GM19324 (cell line): ENCODE data around the gene RGS9BP.
"Not testable (repeated sequence)": the region's sequence is repeated elsewhere in the genome, so short reads cannot be mapped to it uniquely, and the experiment has no call there.

Source experiments
- ATAC-seq: cut with Tn5 transposase; IDR thresholded peaks from one replicate; pipeline ENCODE4 v1.9.1; 2021; ENCODE audit warnings: mild to moderate bottlenecking, moderate library complexity; ENCODE audit not compliant: unreplicated experiment, low FRiP score

RGS9BP gene

DNA sequence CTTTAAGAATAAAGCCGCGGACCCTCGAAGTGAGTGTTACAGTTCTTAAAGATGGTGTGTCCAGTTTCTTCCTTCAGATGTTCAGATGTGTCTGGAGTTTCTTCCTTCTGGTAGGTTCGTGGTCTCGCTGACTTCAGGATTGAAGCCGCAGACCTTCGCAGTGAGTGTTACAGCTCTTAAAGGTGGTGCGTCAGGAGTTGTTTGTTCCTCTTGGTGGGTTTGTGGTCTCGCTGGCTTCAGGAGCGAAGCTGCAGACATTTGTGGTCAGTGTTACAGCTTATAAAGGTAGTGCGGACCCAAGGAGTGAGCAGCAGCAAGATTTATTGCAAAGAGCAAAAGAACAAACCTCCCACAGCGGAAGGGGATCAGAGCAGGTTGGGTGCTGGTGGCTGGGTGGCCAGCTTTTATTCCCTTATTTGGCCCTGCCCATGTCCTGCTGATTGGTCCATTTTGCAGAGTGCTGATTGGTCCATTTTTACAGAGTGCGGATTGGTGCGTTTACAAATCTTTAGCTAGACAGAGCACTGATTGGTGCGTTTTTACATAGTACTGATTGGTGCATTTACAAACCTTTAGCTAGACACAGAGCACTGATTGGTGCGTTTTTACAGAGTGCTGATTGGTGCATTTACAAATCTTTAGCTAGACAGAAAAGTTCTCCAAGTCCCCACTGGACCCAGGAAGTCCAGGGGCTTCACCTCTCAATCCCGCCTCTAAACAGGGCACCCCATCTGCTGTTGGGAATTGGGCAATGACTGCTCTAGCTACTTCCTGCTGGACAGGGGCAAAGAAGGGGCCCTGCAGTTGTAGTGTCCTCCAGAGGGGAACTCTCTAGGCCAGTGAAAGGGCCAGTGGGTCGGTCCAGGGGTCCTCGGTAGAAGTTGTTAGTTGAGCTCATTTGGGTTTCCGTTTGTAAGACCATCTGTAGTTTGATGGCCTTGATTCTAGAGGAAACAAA, 17.8 kb downstream of the RGS9BP start:
- not testable (repeated sequence) for ATAC-seq

DNA sequence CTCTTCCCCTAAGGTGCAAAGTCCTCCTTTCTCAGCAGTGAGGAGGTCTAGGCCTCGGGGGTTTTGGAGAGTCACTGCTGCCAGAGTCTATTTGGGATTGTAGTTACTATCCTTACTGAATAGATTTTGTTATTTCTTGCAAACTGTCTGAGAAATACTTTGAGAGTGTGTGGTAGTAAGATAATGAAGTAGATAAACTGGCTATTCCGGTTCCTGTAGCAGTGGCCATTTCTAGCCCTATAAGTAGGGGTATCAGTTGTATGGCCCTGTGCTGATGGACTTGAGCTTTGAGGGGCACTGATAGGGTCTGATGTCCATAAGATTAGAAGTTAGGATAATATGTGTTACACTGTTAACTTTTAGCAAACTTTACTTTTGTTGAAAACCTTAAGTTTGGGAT, 18.7 kb downstream of the RGS9BP start:
- not testable (repeated sequence) for ATAC-seq

DNA sequence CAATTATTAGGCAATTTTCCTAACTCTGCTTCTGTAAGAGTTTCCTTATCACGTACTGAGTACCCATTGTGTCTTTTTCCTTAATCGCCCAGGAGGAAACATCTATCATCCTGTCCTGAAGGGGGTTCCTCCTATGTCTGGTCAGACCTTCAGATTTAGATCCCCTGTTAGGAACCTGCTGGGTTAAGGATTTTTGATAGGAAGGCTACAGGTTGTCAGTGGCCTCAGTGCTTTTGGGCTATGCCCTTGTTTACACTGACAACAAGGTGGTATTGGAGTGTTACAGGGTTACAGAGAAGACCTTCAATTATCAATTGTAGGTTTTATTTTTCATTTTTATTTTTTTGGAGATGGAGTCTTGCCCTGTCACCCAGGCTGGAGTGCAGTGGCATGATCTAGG, 19.2 kb downstream of the RGS9BP start:
- ATAC-seq = not testable (repeated sequence)

DNA sequence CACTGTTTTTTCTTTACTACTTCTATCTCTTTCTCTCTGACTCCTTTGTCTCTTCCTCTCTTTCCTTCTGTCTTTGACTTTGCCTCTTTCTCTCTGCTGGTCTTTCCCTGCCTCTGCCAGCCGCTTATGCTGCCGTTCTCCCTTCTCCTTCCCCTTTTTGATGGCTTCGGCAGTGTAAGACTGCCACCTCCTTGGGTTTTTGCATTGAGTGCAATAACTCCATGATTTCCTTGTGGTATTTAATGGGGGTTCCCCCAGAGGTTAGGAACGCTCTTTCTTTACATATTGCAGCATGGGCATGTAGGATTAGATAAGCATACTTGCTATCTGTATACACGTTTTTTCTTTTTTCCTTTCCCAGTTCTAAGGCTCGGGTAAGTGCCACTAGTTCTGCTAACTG, 19.9 kb downstream of the RGS9BP start:
- ATAC-seq = not testable (repeated sequence)

DNA sequence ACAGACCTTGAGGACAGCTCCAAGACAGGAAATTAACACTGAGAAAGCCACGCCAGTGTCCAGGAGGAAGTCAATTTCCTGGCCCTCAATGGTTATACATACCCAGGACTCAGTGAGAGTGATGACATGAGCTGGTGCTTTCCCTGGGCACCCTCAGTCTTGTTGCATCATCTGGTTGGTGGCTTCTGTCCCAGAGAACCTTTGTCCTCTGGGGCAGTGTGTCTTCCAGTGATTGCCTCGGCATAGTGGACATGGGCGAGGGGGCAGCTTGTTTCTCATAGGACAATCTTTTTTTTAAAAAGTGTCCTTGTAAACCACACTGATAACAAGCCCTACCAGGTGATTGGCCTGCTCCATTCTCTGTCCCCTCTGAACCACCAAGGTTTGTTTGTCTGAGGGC, 21.1 kb downstream of the RGS9BP start:
- ATAC-seq = not testable (repeated sequence)

DNA sequence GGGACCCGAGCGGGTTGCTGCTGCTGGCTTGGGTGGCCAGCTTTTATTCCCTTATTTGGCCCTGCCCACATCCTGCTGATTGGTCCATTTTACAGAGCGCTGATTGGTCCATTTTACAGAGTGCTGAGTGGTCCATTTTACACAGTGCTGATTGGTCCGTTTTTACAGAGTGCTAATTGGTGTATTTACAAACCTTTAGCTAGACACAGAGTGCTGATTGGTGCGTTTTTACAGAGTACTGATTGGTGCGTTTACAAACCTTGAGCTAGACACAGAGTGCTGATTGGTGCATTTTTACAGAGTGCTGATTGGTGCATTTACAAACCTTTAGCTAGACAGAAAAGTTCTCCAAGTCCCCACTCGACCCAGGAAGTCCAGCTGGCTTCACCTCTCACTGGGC, 24.5 kb downstream of the RGS9BP start:
- ATAC-seq = not testable (repeated sequence)

DNA sequence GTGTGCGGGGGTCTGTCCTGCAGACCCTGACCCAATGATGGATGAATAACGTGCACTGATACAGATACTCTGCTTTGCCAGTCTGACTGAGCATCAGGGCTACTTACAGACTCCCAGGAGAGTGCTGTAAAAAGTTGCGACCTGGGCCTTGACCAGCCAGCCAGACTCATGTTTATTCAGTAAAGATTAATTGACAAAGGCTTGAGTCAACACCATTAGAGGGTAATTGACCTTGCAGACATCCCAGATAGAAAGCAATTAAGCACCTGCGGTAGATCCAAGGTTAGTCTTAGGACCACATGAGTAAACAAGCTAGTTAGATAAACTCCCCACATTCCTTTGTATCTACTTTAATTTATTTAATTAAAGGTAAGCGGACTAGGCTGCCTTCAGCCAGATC, 26.4 kb downstream of the RGS9BP start:
- ATAC-seq = no peak

DNA sequence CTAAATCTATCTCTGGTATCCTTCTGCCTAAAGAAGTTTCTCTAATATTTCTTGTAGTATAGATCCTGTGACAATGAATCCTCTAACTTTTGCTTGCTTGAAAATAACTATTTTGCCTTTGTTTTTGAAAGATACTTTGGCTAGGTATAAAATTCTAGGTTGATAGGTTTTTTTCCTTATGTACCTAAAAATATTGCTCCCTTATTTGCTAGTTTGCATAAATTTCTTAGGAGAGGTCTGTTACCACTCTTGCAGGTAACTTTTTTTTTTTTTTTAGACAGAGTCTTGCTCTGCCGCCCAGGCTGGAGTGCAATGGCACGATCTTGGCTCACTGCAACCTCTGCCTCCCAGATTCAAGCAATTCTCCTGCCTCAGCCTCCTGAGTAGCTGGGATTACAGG, 28.4 kb downstream of the RGS9BP start:
- ATAC-seq = not testable (repeated sequence)

DNA sequence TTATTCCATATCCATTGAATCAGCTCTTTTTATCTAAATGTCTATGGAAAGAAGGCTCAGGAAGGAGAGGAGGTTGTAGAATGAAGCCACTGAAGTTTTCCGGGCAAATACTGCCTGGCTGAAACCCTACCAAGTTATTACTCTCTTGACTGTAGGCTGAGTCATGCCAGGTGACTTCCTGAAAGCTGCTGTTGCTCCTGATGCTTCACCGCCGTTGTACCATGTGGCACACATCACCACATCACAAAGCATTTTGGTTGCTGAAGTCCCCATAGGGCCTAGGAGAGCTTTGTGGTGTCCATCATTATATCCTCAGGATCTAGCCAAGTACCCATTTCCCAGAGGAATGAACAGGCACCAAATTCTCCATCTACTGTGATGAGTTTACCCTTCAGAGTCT, 32.8 kb downstream of the RGS9BP start:
- no peak for ATAC-seq

DNA sequence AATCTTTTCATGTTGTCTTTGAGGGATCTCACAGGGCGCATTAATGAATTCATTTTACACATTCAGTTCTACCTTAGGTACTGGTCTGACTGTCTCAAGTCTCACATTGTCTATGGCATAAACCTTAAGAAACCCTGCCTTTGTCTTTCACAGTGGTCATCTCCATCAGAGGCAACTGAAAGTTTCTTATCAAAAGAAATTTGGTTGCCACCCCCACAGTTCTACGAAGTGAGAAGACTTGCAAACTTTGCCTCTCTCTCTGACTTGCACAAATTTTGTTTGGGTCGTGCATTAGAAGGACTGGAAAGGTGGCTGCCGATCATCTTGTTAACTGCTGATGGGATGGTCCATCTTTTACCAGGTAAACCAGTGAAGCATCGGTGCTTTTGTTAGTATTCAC, 33.4 kb downstream of the RGS9BP start:
- no peak for ATAC-seq

DNA sequence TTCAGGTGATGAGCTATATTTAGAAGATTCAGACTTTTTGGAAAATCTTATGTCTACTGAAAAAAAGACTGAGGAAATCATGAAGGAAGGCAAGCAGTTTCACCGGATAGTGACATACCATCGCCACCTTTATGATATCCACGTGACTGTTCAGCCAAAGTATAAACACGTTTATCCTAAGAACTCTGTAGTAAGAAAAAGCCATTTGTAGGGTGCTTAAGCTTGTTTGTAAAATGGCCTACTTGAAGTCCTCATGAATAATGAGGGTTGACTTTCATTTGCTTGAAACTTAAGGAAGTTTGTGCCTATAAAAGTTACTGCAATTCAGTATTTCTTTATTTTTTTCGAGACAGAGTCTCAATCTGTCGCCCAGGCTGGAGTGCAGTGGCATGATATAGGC, 36.1 kb downstream of the RGS9BP start:
- no peak for ATAC-seq

DNA sequence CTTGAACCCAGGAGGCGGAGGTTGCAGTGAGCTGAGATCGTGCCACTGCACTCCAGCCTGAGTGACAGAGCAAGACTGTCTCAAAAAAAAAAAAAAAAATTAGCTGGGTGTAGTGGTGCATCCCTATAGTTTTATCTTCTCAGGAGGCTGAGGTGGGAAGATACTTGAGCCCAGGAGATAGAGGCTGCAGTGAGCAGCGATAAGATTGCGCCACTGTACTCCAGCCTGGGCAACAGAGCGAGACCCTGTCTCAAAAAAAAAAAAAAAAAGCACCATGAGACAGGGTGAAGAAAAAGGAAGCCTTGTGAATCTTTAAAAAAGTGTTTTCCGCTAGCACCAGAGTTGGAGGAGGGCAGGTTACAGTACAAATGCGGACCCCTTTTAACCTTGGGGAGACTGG, 40.6 kb downstream of the RGS9BP start:
- ATAC-seq = not testable (repeated sequence)

DNA sequence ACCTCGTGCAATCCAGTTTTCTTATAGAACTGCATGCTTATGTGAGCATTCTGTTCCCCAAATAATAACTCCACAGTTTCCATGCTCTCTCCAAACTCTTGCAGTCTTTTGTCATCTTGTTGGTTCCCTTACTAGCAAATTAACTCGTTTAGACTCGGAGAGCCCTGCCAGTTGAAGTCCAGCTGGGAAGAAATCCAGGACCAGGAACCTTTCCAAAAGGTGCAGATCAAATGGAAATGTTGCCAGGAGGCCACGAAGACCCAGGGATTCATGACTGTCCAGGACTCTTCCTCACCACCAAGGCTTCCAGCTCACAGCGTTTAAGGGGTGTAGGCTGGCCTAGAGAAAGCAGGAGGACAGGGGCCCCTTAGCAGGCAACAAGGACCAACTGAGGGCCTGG, 41.8 kb downstream of the RGS9BP start:
- no peak for ATAC-seq

DNA sequence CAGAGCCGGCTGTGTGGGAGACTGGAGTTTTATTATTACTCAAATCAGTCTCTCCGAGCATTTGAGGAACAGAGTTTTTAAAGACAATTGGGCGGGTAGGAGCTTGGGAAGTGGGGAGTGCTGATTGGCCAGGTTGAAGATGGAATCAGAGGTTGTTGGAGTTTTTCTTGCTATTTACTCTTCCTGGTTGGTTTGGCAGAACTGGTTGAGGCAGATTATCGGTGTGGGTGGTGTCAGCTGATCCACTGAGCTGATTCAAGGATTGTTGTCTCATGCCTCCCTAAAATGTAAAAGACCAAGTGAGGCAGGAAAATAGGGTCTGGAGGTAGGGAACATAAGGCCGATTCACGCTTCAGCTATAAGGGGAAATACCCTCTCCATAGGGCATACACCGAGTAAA, 42.6 kb downstream of the RGS9BP start:
- no peak for ATAC-seq

DNA sequence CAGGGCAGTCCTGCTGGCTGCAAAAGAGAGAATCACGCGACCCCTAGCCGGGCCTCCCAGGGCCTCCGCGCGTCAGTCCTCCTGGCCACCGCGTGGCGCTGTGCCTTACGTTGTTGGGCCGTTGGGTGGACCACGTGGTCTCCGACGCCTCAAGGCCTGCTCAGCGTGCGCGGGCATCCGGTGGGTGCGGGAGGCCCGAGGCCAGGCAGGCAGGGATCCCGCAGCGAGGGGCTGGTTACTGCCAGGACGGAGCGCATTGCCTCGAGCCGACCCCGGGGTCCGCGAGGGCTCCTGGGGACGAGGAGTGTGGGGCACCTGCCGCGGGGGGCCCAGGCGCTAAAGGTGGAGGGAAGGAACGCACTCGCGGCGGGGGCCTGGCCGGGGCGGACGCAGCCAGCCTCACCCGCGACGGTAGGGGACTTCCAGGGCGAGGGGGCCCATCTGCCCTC, 44.0 kb downstream of the RGS9BP start, which contains the start of gene TDRD12:
TSS of gene TDRD12 (plus strand) at position 157 of the 449 bp plus-strand sequence. CDS start 306 bp downstream, outside the sequence.
- ATAC-seq = no peak

DNA sequence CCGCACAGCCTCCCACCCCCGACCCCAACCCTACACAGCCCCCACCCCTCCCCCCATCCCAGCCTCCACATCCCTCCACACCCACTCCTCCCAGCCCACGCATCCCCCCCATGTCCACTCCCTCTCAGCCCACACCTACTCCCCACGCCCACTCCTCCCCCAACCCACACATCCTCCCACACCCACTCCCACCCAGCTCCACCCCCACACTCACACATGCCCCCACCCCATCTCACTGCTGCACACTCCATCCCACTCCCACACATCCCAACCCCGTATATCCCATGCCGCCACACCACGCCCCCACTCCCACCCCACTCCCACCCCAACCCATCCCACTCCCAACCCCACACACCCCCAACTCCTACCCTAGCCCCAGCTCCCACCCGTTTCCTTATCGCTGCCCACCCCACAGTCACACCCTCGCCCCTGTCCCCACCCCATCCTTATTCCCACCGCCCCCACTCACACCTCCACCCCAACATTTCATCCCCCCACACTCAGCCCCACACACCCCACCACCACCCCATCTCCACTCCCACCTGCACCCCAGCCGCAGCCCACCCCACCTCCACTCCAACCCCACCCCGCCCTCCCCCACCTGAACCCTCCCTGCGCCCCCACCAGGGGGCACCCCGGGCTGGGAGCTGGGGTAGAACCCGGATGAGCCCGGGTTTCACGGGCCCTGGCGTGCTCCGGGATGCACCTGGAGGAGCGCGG, 44.7 kb downstream of the RGS9BP start:
- ATAC-seq = no peak

DNA sequence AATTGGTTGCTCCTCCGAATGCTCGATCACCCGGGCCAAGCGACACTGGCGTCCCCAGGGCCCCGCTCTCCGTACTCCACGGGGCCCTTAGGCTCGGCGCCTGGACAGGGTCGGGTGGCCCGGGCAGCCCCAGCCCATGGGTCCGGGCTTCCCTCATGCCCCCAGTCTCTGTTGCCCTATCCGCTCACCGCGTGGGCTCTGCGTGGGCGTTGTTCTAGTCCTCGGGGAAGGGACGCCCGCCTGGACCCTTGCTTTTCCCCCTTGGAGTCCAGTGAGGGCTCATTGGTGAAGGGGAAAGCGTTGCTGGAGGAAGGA, 45.2 kb downstream of the RGS9BP start:
- ATAC-seq = no peak
